HEK293 (cell line): Measurements from ENCODE around the gene ZNF530.

Source experiments
- BCL11A ChIP-seq: fragments of 450-650 bp; formaldehyde crosslinking; IDR thresholded peaks from 2 replicates; pipeline ENCODE4 v1.5.1; 2016; ENCODE audit warnings: low read depth, missing biosample characterization, missing genetic modification characterization
- BCL6B ChIP-seq: fragments of 450-650 bp; formaldehyde crosslinking; IDR thresholded peaks from 2 replicates; pipeline ENCODE4 v1.5.1; 2017; ENCODE audit warnings: missing biosample characterization, missing genetic modification characterization
- GLI2 ChIP-seq: fragments of 450-650 bp; formaldehyde crosslinking; IDR thresholded peaks from 2 replicates; pipeline ENCODE4; 2017; ENCODE audit warnings: missing biosample characterization, missing genetic modification characterization, low read depth, borderline replicate concordance
- KLF1 ChIP-seq: fragments of 450-650 bp; formaldehyde crosslinking; IDR thresholded peaks from 2 replicates; pipeline ENCODE4 v1.5.1; 2016; ENCODE audit warnings: missing biosample characterization, missing genetic modification characterization
- KLF16 ChIP-seq: fragments of 450-650 bp; formaldehyde crosslinking; IDR thresholded peaks from 2 replicates; pipeline ENCODE4 v1.5.1; 2017; ENCODE audit warnings: missing biosample characterization, missing genetic modification characterization
- OVOL3 ChIP-seq: fragments of 450-650 bp; formaldehyde crosslinking; IDR thresholded peaks from 2 replicates; pipeline ENCODE4 v1.5.1; 2016; ENCODE audit warnings: missing biosample characterization, missing genetic modification characterization
- SCRT1 ChIP-seq: fragments of 450-650 bp; formaldehyde crosslinking; IDR thresholded peaks from 2 replicates; pipeline ENCODE4 v1.5.1; 2016; ENCODE audit warnings: missing biosample characterization, missing genetic modification characterization, borderline replicate concordance
- SCRT2 ChIP-seq: fragments of 450-650 bp; formaldehyde crosslinking; IDR thresholded peaks from 2 replicates; pipeline ENCODE4 v1.5.1; 2016; ENCODE audit warnings: missing biosample characterization, missing genetic modification characterization
- SETDB1 ChIP-seq: IDR thresholded peaks from one replicate; pipeline ENCODE4 v1.6.1; 2017; ENCODE audit warnings: mild to moderate bottlenecking, low read length, moderate library complexity, mixed read lengths; ENCODE audit not compliant: insufficient read length
- ZBTB1 ChIP-seq: fragments of 450-650 bp; formaldehyde crosslinking; IDR thresholded peaks from 2 replicates; pipeline ENCODE4 v1.5.1; 2016; ENCODE audit warnings: missing biosample characterization, missing genetic modification characterization
- ZBTB17 ChIP-seq: fragments of 450-650 bp; formaldehyde crosslinking; IDR thresholded peaks from 2 replicates; pipeline ENCODE4 v1.5.1; 2016; ENCODE audit warnings: missing biosample characterization, missing genetic modification characterization
- ZBTB21 ChIP-seq: fragments of 450-650 bp; formaldehyde crosslinking; IDR thresholded peaks from 2 replicates; pipeline ENCODE4 v1.5.1; 2017; ENCODE audit warnings: missing biosample characterization, missing genetic modification characterization
- ZBTB6 ChIP-seq: fragments of 450-650 bp; formaldehyde crosslinking; IDR thresholded peaks from 2 replicates; pipeline ENCODE4 v1.5.1; 2017; ENCODE audit warnings: missing biosample characterization, missing genetic modification characterization
- ZBTB8A ChIP-seq: fragments of 450-650 bp; formaldehyde crosslinking; IDR thresholded peaks from 2 replicates; pipeline ENCODE4 v1.5.1; 2016; ENCODE audit warnings: missing biosample characterization, missing genetic modification characterization
- ZFP3 ChIP-seq: fragments of 450-650 bp; formaldehyde crosslinking; IDR thresholded peaks from 2 replicates; pipeline ENCODE4 v1.5.1; 2016; ENCODE audit warnings: low read depth, missing biosample characterization, missing genetic modification characterization
- ZNF133 ChIP-seq: fragments of 450-650 bp; formaldehyde crosslinking; IDR thresholded peaks from 2 replicates; pipeline ENCODE4 v1.5.1; 2016; ENCODE audit warnings: missing biosample characterization, missing genetic modification characterization
- ZNF175 ChIP-seq: fragments of 450-650 bp; formaldehyde crosslinking; IDR thresholded peaks from 2 replicates; pipeline ENCODE4 v1.5.1; 2016; ENCODE audit warnings: missing biosample characterization, missing genetic modification characterization
- ZNF18 ChIP-seq: fragments of 450-650 bp; formaldehyde crosslinking; IDR thresholded peaks from 2 replicates; pipeline ENCODE4 v1.5.1; 2016; ENCODE audit warnings: missing biosample characterization, missing genetic modification characterization
- ZNF223 ChIP-seq: fragments of 450-650 bp; formaldehyde crosslinking; IDR thresholded peaks from 2 replicates; pipeline ENCODE4 v1.5.1; 2016; ENCODE audit warnings: missing biosample characterization, missing genetic modification characterization
- ZNF266 ChIP-seq: fragments of 450-650 bp; formaldehyde crosslinking; IDR thresholded peaks from 2 replicates; pipeline ENCODE4 v1.5.1; 2016; ENCODE audit warnings: missing biosample characterization, missing genetic modification characterization, low read depth
- ZNF354C ChIP-seq: fragments of 450-650 bp; formaldehyde crosslinking; IDR thresholded peaks from 2 replicates; pipeline ENCODE4 v1.5.1; 2016; ENCODE audit warnings: missing biosample characterization, missing genetic modification characterization, low read depth, borderline replicate concordance
- ZNF404 ChIP-seq: fragments of 450-650 bp; formaldehyde crosslinking; IDR thresholded peaks from 2 replicates; pipeline ENCODE4 v1.5.1; 2017; ENCODE audit warnings: missing biosample characterization, missing genetic modification characterization
- ZNF423 ChIP-seq: fragments of 450-650 bp; formaldehyde crosslinking; IDR thresholded peaks from 2 replicates; pipeline ENCODE4 v1.5.1; 2016; ENCODE audit warnings: missing biosample characterization, missing genetic modification characterization
- ZNF488 ChIP-seq: fragments of 450-650 bp; formaldehyde crosslinking; IDR thresholded peaks from 2 replicates; pipeline ENCODE4 v1.5.1; 2016; ENCODE audit warnings: missing biosample characterization, missing genetic modification characterization
- ZNF501 ChIP-seq: fragments of 450-650 bp; formaldehyde crosslinking; IDR thresholded peaks from 2 replicates; pipeline ENCODE4 v1.5.1; 2016; ENCODE audit warnings: missing biosample characterization, missing genetic modification characterization
- ZNF555 ChIP-seq: fragments of 450-650 bp; formaldehyde crosslinking; conservative IDR thresholded peaks from 2 replicates; pipeline ENCODE4 v1.5.1; 2017; ENCODE audit warnings: missing biosample characterization, mild to moderate bottlenecking, missing genetic modification characterization, inconsistent platforms
- ZNF560 ChIP-seq: fragments of 450-650 bp; formaldehyde crosslinking; IDR thresholded peaks from 2 replicates; pipeline ENCODE4 v1.5.1; 2017; ENCODE audit warnings: missing biosample characterization, missing genetic modification characterization, borderline replicate concordance
- ZNF623 ChIP-seq: fragments of 450-650 bp; formaldehyde crosslinking; IDR thresholded peaks from 2 replicates; pipeline ENCODE4 v1.5.1; 2016; ENCODE audit warnings: missing biosample characterization, missing genetic modification characterization
- ZNF629 ChIP-seq: fragments of 450-650 bp; formaldehyde crosslinking; IDR thresholded peaks from 2 replicates; pipeline ENCODE4 v1.5.1; 2017; ENCODE audit warnings: missing biosample characterization, missing genetic modification characterization
- ZNF654 ChIP-seq: fragments of 450-650 bp; formaldehyde crosslinking; IDR thresholded peaks from 2 replicates; pipeline ENCODE4 v1.5.1; 2016; ENCODE audit warnings: low read depth, missing biosample characterization, missing genetic modification characterization
- ZNF768 ChIP-seq: fragments of 450-650 bp; formaldehyde crosslinking; IDR thresholded peaks from 2 replicates; pipeline ENCODE4 v1.5.1; 2018; ENCODE audit warnings: missing biosample characterization, mild to moderate bottlenecking, missing genetic modification characterization
- ZNF837 ChIP-seq: fragments of 450-650 bp; formaldehyde crosslinking; IDR thresholded peaks from 2 replicates; pipeline ENCODE4 v1.5.1; 2016; ENCODE audit warnings: missing biosample characterization, missing genetic modification characterization
- ZSCAN5A ChIP-seq: fragments of 450-650 bp; formaldehyde crosslinking; IDR thresholded peaks from 2 replicates; pipeline ENCODE4 v1.5.1; 2016; ENCODE audit warnings: missing biosample characterization, missing genetic modification characterization

ZNF530 gene

GRCh38 chr19:57632987-57633831 lies 33.5 kb downstream of the ZNF530 start, which contains the start of gene ZNF211 (continued):
- no peak for TF ChIP-seq ZNF18 (tag by site-specific recombination)
- TF ChIP-seq ZNF175 (tag by site-specific recombination): no peak
- TF ChIP-seq ZNF560: no peak
- TF ChIP-seq ZBTB6 (tag by site-specific recombination): no peak
- no peak for TF ChIP-seq ZNF223 (tag by site-specific recombination)
- no peak for TF ChIP-seq ZBTB1 (tag by site-specific recombination)
- no peak for TF ChIP-seq GLI2
- no peak for TF ChIP-seq ZNF654 (tag by site-specific recombination)
- no peak for TF ChIP-seq ZNF629 (tag by site-specific recombination)
- no peak for TF ChIP-seq ZSCAN5A (tag by site-specific recombination)
- peak; percentile 84; the same call in 1 of the 2 replicates for TF ChIP-seq KLF16 (tag by site-specific recombination)
- TF ChIP-seq SCRT1 (tag by site-specific recombination): no peak; the same call in 1 of the 2 replicates
- TF ChIP-seq SCRT2 (tag by site-specific recombination): 0 out of 2 replicates have a peak, but pooled peaks have one; percentile 42
- no peak for TF ChIP-seq ZNF768 (tag by site-specific recombination)
- TF ChIP-seq ZNF488 (tag by site-specific recombination): no peak
- 0 out of 2 replicates have a peak, but pooled peaks have one; percentile 42 for TF ChIP-seq ZNF501 (tag by site-specific recombination)
- TF ChIP-seq ZNF354C (tag by site-specific recombination): no peak
- no peak for TF ChIP-seq BCL6B (tag by site-specific recombination)
- no peak for TF ChIP-seq OVOL3 (tag by site-specific recombination)
- TF ChIP-seq ZNF266 (tag by site-specific recombination): no peak
- peak; percentile 69 for TF ChIP-seq KLF1 (tag by site-specific recombination)
- TF ChIP-seq ZNF133 (tag by site-specific recombination): no peak
- no peak for TF ChIP-seq BCL11A (tag by site-specific recombination)
- no peak for TF ChIP-seq ZNF555 (tag by site-specific recombination)
- peak; percentile 34; the same call in 1 of the 2 replicates for TF ChIP-seq ZBTB17 (tag by site-specific recombination)
- no peak for TF ChIP-seq ZNF404 (tag by site-specific recombination)
- TF ChIP-seq ZNF423 (tag by site-specific recombination): no peak
- TF ChIP-seq SETDB1: no peak
- no peak for TF ChIP-seq ZNF837
- TF ChIP-seq ZNF623 (tag by site-specific recombination): no peak
- TF ChIP-seq ZBTB21 (tag by site-specific recombination): no peak
- no peak for TF ChIP-seq ZFP3 (tag by site-specific recombination)
- peak; percentile 46 for TF ChIP-seq ZBTB8A (tag by site-specific recombination)
